Measurements from ENCODE around the gene FOXP1. TPM values are rescaled to one million over a fixed set of nuclear protein-coding genes. Genes with fewer than 3 reads are reported as not detected.

FOXP1 gene
- total and polyA plus RNA-seq, 2 of the 8 experiments (the other 6 are each of a cell fraction or from before 2014, with no cell fraction given): 13.9 to 25.4 TPM

GRCh38 chr3:71146673-71147072, 436.9 kb downstream of the FOXP1 start (continued):
- no peak for TF ChIP-seq CHD7 (IDR thresholded peaks at IDR 0.05; ENCODE audit: insufficient replicate concordance, low read length)
- TF ChIP-seq POLR2A (IDR thresholded peaks at IDR 0.05; ENCODE audit: control extremely low read depth in 1 of 2, low read depth in 2 of 2, low read length in 2 of 2): no peak
- no peak for TF ChIP-seq RFX5 (IDR thresholded peaks at IDR 0.05; ENCODE audit: borderline replicate concordance, low read depth, low read length)
- TF ChIP-seq SP1 (IDR thresholded peaks at IDR 0.05; ENCODE audit: low read depth, low read length): no peak
- TF ChIP-seq SP4 (IDR thresholded peaks at IDR 0.05; ENCODE audit: low read length): no peak

Data from H1 (cell line).